HEK293T (cell line): ENCODE results near the gene KBTBD7.

ENCODE experiments used
- CTCF ChIA-PET: fragments of 350-600 bp; formaldehyde crosslinking; extraction: SDS; loops from one replicate; lab custom pipeline; 2021; ENCODE audit warnings: antibody characterized with exemption, inconsistent platforms; lab: Yijun Ruan, JAX
- POLR2A ChIA-PET: fragments of 350-600 bp; formaldehyde crosslinking; extraction: SDS; loops from one replicate; lab custom pipeline; 2020; ENCODE audit warnings: antibody characterized with exemption, inconsistent platforms; lab: Yijun Ruan, JAX
- DNase-seq: peaks from one replicate; pipeline ENCODE4 v3.0.0; 2012; ENCODE audit warnings: mixed read lengths; ENCODE audit errors: extremely low spot score
- ARNT ChIP-seq: fragments of 450-650 bp; IDR thresholded peaks from 2 replicates; pipeline ENCODE4 v1.6.1; 2017; ENCODE audit warnings: mild to moderate bottlenecking
- BHLHE40 ChIP-seq: fragments of 450-650 bp; IDR thresholded peaks from 2 replicates; pipeline ENCODE4 v1.6.1; 2016; ENCODE audit warnings: mild to moderate bottlenecking, moderate library complexity, borderline replicate concordance
- CTBP1 ChIP-seq: fragments of 450-650 bp; IDR thresholded peaks from 2 replicates; pipeline ENCODE4 v1.6.1; 2016; ENCODE audit warnings: borderline replicate concordance
- ELF4 ChIP-seq: fragments of 450-650 bp; IDR thresholded peaks from 2 replicates; pipeline ENCODE4 v1.6.1; 2017; ENCODE audit warnings: antibody characterized with exemption
- FOXA1 ChIP-seq: fragments of 450-650 bp; IDR thresholded peaks from 2 replicates; pipeline ENCODE4 v1.6.1; 2016; ENCODE audit warnings: mild to moderate bottlenecking
- FOXK2 ChIP-seq: fragments of 450-650 bp; IDR thresholded peaks from 2 replicates; pipeline ENCODE4 v1.6.1; 2016; ENCODE audit warnings: mild to moderate bottlenecking
- FOXM1 ChIP-seq: fragments of 450-650 bp; IDR thresholded peaks from 2 replicates; pipeline ENCODE4 v1.6.1; 2017; ENCODE audit warnings: mild to moderate bottlenecking, borderline replicate concordance
- HDGF ChIP-seq: fragments of 450-650 bp; IDR thresholded peaks from 2 replicates; pipeline ENCODE4 v1.6.1; 2017; ENCODE audit warnings: antibody characterized with exemption, borderline replicate concordance
- L3MBTL2 ChIP-seq: fragments of 450-650 bp; conservative IDR thresholded peaks from 2 replicates; pipeline ENCODE4 v1.6.1; 2016; ENCODE audit warnings: mild to moderate bottlenecking
- LEF1 ChIP-seq: fragments of 450-650 bp; IDR thresholded peaks from 2 replicates; pipeline ENCODE4 v1.6.1; 2017; ENCODE audit warnings: mild to moderate bottlenecking, borderline replicate concordance
- NFRKB ChIP-seq: fragments of 450-650 bp; IDR thresholded peaks from 2 replicates; pipeline ENCODE4 v1.6.1; 2016; ENCODE audit warnings: mild to moderate bottlenecking, moderate library complexity
- PKNOX1 ChIP-seq: fragments of 450-650 bp; IDR thresholded peaks from 2 replicates; pipeline ENCODE4 v1.6.1; 2016
- SP1 ChIP-seq: fragments of 450-650 bp; IDR thresholded peaks from 2 replicates; pipeline ENCODE4 v1.6.1; 2017
- SUZ12 ChIP-seq: fragments of 450-650 bp; IDR thresholded peaks from 2 replicates; pipeline ENCODE4 v1.6.1; 2016; ENCODE audit warnings: mild to moderate bottlenecking
- TARDBP ChIP-seq: fragments of 450-650 bp; IDR thresholded peaks from 2 replicates; pipeline ENCODE4 v1.6.1; 2016
- ZNF384 ChIP-seq: fragments of 450-650 bp; IDR thresholded peaks from 2 replicates; pipeline ENCODE4 v1.6.1; 2016

Gene KBTBD7

GRCh38 chr13:41199079-41199478 lies 4.7 kb upstream of the KBTBD7 start:
- DNase-seq: no peak
- TF ChIP-seq PKNOX1: no peak
- no peak for TF ChIP-seq BHLHE40
- no peak for TF ChIP-seq ELF4
- TF ChIP-seq SUZ12: no peak
- no peak for TF ChIP-seq SP1
- no peak for TF ChIP-seq L3MBTL2
- no peak for TF ChIP-seq ZNF384
- TF ChIP-seq LEF1: no peak
- no peak for TF ChIP-seq CTBP1
- no peak for TF ChIP-seq HDGF
- CTCF ChIA-PET: interaction anchor here (1.6 kb wide), 1 partner anchor 144 kb away, joined by 3 read pairs; no protein-coding TSS in a partner anchor
- POLR2A ChIA-PET: no interaction called here

- no peak for TF ChIP-seq FOXA1
- TF ChIP-seq SUZ12: no peak
- no peak for TF ChIP-seq CTBP1
- TF ChIP-seq PKNOX1: no peak
- TF ChIP-seq ELF4: no peak
- TF ChIP-seq SP1: no peak
- no peak for TF ChIP-seq NFRKB
- TF ChIP-seq FOXM1: no peak
- TF ChIP-seq FOXK2: no peak
- no peak for TF ChIP-seq ARNT
- TF ChIP-seq LEF1: no peak
- ChIA-PET CTCF (no interaction called here), POLR2A (no interaction called here)
- DNase-seq: no peak
Observed at GRCh38 chr13:41196620-41197019, 2.3 kb upstream of the KBTBD7 start.

- DNase-seq: no peak
- POLR2A ChIA-PET: no interaction called here
- TF ChIP-seq LEF1 (no peak), SP1 (no peak), SUZ12 (no peak), NFRKB (no peak), ZNF384 (no peak)
- CTCF ChIA-PET: no interaction called here
Observed at GRCh38 chr13:41196011-41196410, 1.6 kb upstream of the KBTBD7 start.

GRCh38 chr13:41193469-41193868 lies 900 bp downstream of the KBTBD7 start:
- DNase-seq: no peak
- ChIA-PET CTCF (no interaction called here), POLR2A (no interaction called here)

GRCh38 chr13:41188584-41188983 lies 5.8 kb downstream of the KBTBD7 start:
- CTCF ChIA-PET: no interaction called here
- TF ChIP-seq ARNT (no peak), ZNF384 (no peak), BHLHE40 (no peak), L3MBTL2 (no peak), FOXA1 (no peak), SUZ12 (no peak), HDGF (no peak), FOXK2 (no peak), ELF4 (no peak)
- POLR2A ChIA-PET: no interaction called here
- no peak for DNase-seq

More at GRCh38 chr13:41193469-41193868, 900 bp downstream of the KBTBD7 start:
- TF ChIP-seq SUZ12 (no peak), LEF1 (no peak), SP1 (no peak), ELF4 (no peak), PKNOX1 (no peak), NFRKB (no peak), FOXM1 (no peak), CTBP1 (no peak), FOXK2 (no peak), ARNT (no peak), ZNF384 (no peak), TARDBP (no peak), FOXA1 (no peak), HDGF (no peak), BHLHE40 (no peak)

GRCh38 chr13:41186481-41186880 lies 7.9 kb downstream of the KBTBD7 start:
- CTCF ChIA-PET: no interaction called here
- POLR2A ChIA-PET: no interaction called here
- DNase-seq: no peak
- TF ChIP-seq FOXM1 (no peak), FOXA1 (no peak), HDGF (no peak), SP1 (no peak), BHLHE40 (no peak)

GRCh38 chr13:41182231-41182630 lies 12.1 kb downstream of the KBTBD7 start:
- POLR2A ChIA-PET: no interaction called here
- no peak for DNase-seq

More at GRCh38 chr13:41182231-41182630, 12.1 kb downstream of the KBTBD7 start:
- CTCF ChIA-PET: interaction anchor here (0.5 kb wide), 1 partner anchor 94 kb away, joined by 3 read pairs; no protein-coding TSS in a partner anchor
- TF ChIP-seq NFRKB: no peak
- TF ChIP-seq ELF4: no peak
- no peak for TF ChIP-seq SUZ12
- no peak for TF ChIP-seq PKNOX1
- no peak for TF ChIP-seq ARNT
